Activated CD8-positive, alpha-beta memory T cell treated with anti-CD3 and anti-CD28 coated beads, Interleukin-2, amount 10 ng/mL, durations not matched to agents 7 days and 5 days (primary cell): ENCODE data around the gene UBXN10. TPM values are rescaled to one million over a fixed set of nuclear protein-coding genes. Genes with fewer than 3 reads are reported as not detected.
"Not testable (repeated sequence)": the region's sequence is repeated elsewhere in the genome, so short reads cannot be mapped to it uniquely, and the experiment has no call there.

ENCODE experiments used
- ATAC-seq: fragments of 150-1000 bp; cut with Tn5 transposase; one replicate; pipeline ENCODE4 v1.10.0; 2021; ENCODE audit warnings: moderate library complexity
- CTCF ChIA-PET: fragments of 350-600 bp; sonication (Branson Sonifier 250); formaldehyde crosslinking; loops from one replicate; lab custom pipeline; 2021; ENCODE audit warnings: antibody characterized with exemption; lab: Charles Lee
- DNase-seq: peaks from one replicate; pipeline ENCODE4 v3.0.0-alpha.2; 2020
- H3K27ac Mint-ChIP-seq: one replicate; pipeline ENCODE4 v1.8.0; 2021; ENCODE audit warnings: mild to moderate bottlenecking, mixed read lengths
- H3K27me3 Mint-ChIP-seq: one replicate; pipeline ENCODE4 v1.8.0; 2021; ENCODE audit warnings: mixed read lengths
- H3K36me3 Mint-ChIP-seq: one replicate; pipeline ENCODE4 v1.8.0; 2021; ENCODE audit warnings: mild to moderate bottlenecking, mixed read lengths
- H3K4me1 Mint-ChIP-seq: one replicate; pipeline ENCODE4 v1.8.0; 2021; ENCODE audit warnings: mixed read lengths
- H3K4me3 Mint-ChIP-seq: one replicate; pipeline ENCODE4 v1.8.0; 2021; ENCODE audit warnings: mild to moderate bottlenecking, moderate library complexity, mixed read lengths
- H3K9me3 Mint-ChIP-seq: one replicate; pipeline ENCODE4 v1.8.0; 2022; ENCODE audit warnings: low read depth, mixed read lengths
- total RNA-seq, 2 experiments: library from RNA; stranded (reverse); gene quantifications; one replicate each; pipeline ENCODE4 v1.2.3, GENCODE V29; 2021

The UBXN10 gene
- total RNA-seq, 2 experiments from 2014 or later, result 0.23 to 1.1 TPM

DNA sequence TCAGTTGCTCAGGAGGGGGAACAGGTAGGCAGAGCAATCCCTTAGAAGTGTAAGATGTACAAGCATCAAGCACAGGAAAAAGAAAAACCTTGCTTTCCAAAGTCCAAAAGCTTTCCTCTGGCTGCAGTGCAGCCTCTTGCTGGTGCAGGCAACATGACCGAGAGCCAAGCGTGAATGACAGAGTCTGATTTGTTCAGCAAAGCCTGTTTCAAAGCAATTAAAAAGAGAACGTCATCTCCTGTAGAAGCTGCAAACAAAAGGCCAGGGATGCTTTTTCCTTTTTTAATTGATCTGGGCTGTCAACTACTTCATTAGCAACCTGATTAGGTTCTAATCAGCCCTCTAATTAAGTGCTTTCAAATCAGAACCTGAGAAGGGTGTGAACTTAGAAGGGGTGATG, 38.6 kb downstream of the UBXN10 start:
- no peak overlapping the region for H3K4me3 Mint-ChIP-seq
- no peaks in the 10 kb centered on the region for H3K4me1 Mint-ChIP-seq
- no peak for ATAC-seq
- H3K36me3 Mint-ChIP-seq, result no peaks in the 10 kb centered on the region
- H3K27me3 Mint-ChIP-seq, result peaks cover 75% of the 10 kb centered on the region
- no peak overlapping the region for H3K27ac Mint-ChIP-seq
- DNase-seq, result no peak
- no peaks in the 10 kb centered on the region for H3K9me3 Mint-ChIP-seq
- CTCF ChIA-PET, result interaction anchor here (1.4 kb wide), 1 partner anchor 12 kb away, joined by 4 read pairs; no protein-coding TSS in a partner anchor

DNA sequence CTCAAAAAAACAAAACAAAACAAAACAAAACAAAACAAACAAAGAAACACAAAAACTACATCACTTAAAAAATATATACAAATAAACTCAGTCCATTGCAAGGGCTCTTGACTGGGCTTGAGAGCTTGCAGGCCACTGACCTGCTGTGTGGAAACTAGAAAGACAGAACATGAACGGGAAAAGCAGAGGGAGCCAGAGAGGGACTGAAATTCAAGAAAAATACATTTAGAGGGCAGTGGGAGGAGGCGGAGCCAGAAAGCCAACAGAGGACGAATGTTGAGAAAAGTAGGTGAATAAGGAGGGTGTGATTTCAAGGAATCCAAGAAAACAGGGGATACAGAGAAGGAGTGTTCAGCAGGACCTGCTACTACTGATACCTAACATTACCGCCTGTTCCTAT, 41.8 kb downstream of the UBXN10 start:
- Mint-ChIP-seq H3K4me1 (no peaks in the 10 kb centered on the region), H3K27me3 (peaks cover 74% of the 10 kb centered on the region), H3K27ac (no peak overlapping the region), H3K4me3 (no peak overlapping the region), H3K9me3 (no peaks in the 10 kb centered on the region), H3K36me3 (no peaks in the 10 kb centered on the region)
- ATAC-seq (no peak), DNase-seq (no peak)
- CTCF ChIA-PET, result interaction anchor here (0.9 to 1.8 kb wide), 2 partner anchors 15 to 32 kb away, joined by 3 to 8 read pairs; no protein-coding TSS in a partner anchor

DNA sequence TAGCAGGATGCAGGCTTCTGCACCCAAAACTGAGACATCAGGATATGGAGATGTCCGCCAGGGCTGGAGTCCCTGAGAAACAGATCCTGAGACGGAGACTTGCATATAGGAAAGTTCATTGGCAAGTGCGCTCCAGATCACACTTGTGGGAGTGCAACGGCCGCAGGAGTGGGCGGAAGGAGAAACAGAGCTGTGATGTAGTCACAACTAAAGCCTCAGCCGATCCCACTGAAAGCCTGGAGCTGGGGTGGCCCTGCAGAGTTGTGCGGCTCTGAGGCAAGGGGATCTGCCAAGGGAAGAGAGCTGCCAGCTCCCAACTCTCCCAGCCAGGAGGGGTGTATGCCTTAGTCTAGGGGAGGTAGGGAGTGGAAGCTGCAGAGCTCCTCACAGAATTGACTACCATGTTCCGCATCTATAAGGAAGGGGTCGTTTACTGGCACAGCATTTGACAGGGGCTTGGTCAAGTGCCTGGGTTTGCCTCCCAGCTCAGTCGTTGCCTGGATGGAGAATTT, 42.5 kb downstream of the UBXN10 start:
- no peak for DNase-seq
- no peak overlapping the region for H3K27ac Mint-ChIP-seq
- no peak for ATAC-seq
- no peaks in the 10 kb centered on the region for H3K4me1 Mint-ChIP-seq
- H3K9me3 Mint-ChIP-seq, result no peaks in the 10 kb centered on the region
- no peak overlapping the region for H3K4me3 Mint-ChIP-seq
- CTCF ChIA-PET, result interaction anchor here (0.9 to 1.8 kb wide), 2 partner anchors 16 to 33 kb away, joined by 3 to 8 read pairs; no protein-coding TSS in a partner anchor
- H3K36me3 Mint-ChIP-seq, result no peaks in the 10 kb centered on the region
- peaks cover 74% of the 10 kb centered on the region for H3K27me3 Mint-ChIP-seq

DNA sequence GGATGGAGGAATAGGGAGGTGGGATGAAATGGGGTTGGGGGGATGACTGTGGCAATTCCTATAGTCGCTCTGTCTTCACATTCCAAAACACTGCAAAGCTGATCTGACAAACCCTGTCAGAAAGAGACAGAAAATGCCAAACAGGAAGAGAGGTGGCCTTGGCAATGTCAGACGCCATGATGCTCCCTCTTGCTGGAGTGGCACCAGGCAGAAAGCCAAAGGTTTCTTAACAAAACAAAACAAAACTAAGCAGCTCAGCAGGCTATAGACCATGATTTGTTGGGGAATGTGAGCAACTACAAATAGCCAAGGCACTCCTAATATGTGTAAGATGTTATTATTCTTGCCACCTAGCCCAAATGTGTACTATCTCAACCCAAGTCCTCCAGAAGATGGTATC, 43.3 kb downstream of the UBXN10 start:
- H3K27me3 Mint-ChIP-seq, result peaks cover 76% of the 10 kb centered on the region

DNA sequence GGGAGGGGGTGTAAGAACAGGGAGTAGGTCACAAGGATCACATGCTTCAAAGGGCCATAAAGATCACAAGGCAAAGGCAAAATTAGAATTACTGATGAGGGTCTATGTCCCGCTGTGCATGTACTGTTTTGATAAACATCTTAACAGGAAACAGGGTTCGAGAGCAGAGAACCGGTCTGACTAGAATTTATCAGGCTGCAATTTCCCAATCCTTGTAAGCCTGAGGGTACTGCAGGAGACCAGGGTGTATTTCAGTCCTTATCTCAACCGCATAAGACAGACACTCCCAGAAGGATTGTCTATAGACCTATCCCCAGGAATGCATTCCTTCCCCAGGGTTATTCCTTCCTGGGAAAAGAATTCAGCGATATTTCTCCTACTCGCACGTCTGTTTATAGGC, 46.7 kb downstream of the UBXN10 start:
- H3K4me1 Mint-ChIP-seq, H3K4me3 Mint-ChIP-seq, H3K36me3 Mint-ChIP-seq, H3K27ac Mint-ChIP-seq, H3K9me3 Mint-ChIP-seq, DNase-seq, ATAC-seq, CTCF ChIA-PET: not testable (repeated sequence)
- H3K27me3 Mint-ChIP-seq, result peaks cover 74% of the 10 kb centered on the region

More for the DNA sequence above, 43.3 kb downstream of the UBXN10 start:
- CTCF ChIA-PET, result interaction anchor here (1.8 kb wide), 1 partner anchor 17 kb away, joined by 8 read pairs; no protein-coding TSS in a partner anchor
- no peak for ATAC-seq
- Mint-ChIP-seq H3K36me3 (no peaks in the 10 kb centered on the region), H3K9me3 (no peaks in the 10 kb centered on the region), H3K4me1 (no peaks in the 10 kb centered on the region), H3K4me3 (no peak overlapping the region), H3K27ac (no peak overlapping the region)
- no peak for DNase-seq

DNA sequence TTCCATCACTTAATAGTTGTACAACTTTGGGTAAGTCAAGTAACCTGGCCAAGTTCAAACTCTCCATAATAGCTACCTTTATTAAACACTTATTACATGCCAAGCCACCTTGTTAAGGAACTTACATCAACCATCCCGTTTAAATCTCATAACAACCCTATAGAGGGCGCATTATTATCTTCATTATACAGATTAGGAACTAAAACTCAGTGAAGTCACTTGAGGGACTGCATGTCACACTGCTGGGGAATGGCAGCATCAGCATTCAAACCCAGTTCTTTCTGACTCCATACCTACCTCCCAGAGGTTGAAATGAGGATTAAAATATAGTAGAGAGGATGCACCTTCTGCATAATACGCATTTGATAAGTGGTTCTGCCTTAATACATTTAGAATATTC, 47.5 kb downstream of the UBXN10 start:
- peaks cover 68% of the 10 kb centered on the region for H3K27me3 Mint-ChIP-seq
- no peak overlapping the region for H3K27ac Mint-ChIP-seq
- no peaks in the 10 kb centered on the region for H3K9me3 Mint-ChIP-seq
- no peaks in the 10 kb centered on the region for H3K36me3 Mint-ChIP-seq
- H3K4me3 Mint-ChIP-seq, result no peak overlapping the region
- no peaks in the 10 kb centered on the region for H3K4me1 Mint-ChIP-seq
- ATAC-seq (no peak), DNase-seq (no peak)
- CTCF ChIA-PET, result interaction anchor here (1.4 kb wide), 1 partner anchor 13 kb away, joined by 4 read pairs; no protein-coding TSS in a partner anchor

DNA sequence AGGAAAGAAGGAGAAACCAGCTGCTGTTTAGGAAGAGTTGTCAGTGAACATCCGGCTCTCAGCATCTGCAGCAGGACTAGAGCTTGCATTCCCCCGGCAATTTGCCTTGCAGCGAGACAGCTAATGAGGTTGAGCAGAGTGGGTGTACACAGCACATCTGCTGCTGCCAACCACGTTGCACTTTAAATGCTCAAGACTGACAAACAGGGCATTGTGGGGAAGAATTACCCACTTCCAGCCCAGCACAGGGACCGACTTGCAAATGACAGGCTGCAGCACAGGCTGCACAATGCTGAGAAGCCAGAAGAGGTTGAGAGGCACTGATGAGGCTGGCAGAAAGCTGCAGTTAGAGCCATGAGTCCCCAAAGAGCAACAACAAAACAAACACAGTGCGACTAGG, 48.0 kb downstream of the UBXN10 start:
- Mint-ChIP-seq H3K27ac (no peak overlapping the region), H3K27me3 (peaks cover 64% of the 10 kb centered on the region), H3K4me1 (no peaks in the 10 kb centered on the region), H3K4me3 (no peak overlapping the region), H3K36me3 (no peaks in the 10 kb centered on the region), H3K9me3 (no peaks in the 10 kb centered on the region)
- no peak for DNase-seq
- ATAC-seq, result no peak
- CTCF ChIA-PET, result interaction anchor here (1.4 kb wide), 1 partner anchor 13 kb away, joined by 4 read pairs; no protein-coding TSS in a partner anchor

DNA sequence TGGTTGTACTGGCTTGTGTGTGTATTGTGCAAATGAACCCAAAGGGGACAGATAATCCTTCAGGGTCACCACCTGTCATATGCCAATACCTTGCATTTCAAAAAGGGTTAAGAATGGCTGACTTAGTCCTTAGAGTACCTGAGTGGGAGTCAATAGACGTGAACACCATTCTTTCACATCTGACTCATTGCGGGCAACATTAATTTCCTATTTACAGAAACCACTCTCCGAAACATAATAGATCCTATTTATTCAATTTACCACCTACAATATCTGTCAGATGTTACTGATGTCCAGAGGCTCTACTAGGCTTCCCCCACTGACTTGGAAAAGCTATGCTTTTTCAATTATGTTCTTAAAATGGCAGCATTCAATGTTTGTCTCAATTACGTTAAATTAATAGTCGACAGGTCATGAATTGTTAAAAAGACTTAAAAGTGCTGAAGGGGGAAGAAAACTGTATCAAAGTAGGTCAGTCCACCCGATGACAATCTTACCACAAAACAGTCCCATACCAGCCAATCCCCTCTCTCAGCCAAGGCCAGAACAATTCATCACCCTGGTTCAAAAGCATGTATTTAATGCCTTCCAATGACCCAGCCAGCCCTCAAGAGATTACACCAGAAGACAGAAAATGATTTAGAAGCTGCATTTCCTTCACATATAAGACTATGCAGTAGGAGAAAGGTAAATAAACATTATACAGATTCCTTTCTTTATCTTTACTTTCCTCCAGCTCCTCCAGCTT, 49.1 kb downstream of the UBXN10 start:
- no peak overlapping the region for H3K27ac Mint-ChIP-seq
- H3K4me1 Mint-ChIP-seq, result no peaks in the 10 kb centered on the region
- H3K27me3 Mint-ChIP-seq, result peaks cover 62% of the 10 kb centered on the region
- ATAC-seq (no peak), DNase-seq (no peak)
- H3K9me3 Mint-ChIP-seq, result no peaks in the 10 kb centered on the region
- CTCF ChIA-PET, result interaction anchor here (0.6 to 0.9 kb wide), 3 partner anchors 17 to 69 kb away, joined by 3 read pairs; no protein-coding TSS in a partner anchor
- no peaks in the 10 kb centered on the region for H3K36me3 Mint-ChIP-seq
- no peak overlapping the region for H3K4me3 Mint-ChIP-seq

DNA sequence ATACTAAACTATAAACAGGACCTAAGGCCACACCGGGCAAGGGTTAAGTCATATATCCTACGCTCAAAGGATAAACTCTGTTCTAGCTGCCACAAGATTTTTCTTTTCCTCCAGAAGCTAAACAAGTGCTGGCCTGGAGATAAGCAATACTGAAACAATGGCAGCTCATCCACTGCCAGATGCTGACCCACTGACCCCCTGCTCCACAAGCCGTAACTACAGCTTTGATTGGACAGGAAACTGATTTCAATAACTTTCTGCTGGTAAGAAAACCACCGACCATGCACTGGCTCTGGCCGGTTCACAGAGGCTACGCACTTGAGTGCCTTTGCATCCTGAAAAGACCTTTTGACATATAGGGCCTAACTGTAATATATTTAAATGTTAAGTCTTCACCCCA, 51.8 kb downstream of the UBXN10 start:
- H3K4me1 Mint-ChIP-seq, result no peaks in the 10 kb centered on the region
- H3K27me3 Mint-ChIP-seq, result peaks cover 72% of the 10 kb centered on the region
- H3K9me3 Mint-ChIP-seq, result no peaks in the 10 kb centered on the region
- CTCF ChIA-PET, result no interaction called here
- no peak overlapping the region for H3K4me3 Mint-ChIP-seq
- ATAC-seq (no peak), DNase-seq (no peak)
- H3K27ac Mint-ChIP-seq, result no peak overlapping the region
- no peaks in the 10 kb centered on the region for H3K36me3 Mint-ChIP-seq

DNA sequence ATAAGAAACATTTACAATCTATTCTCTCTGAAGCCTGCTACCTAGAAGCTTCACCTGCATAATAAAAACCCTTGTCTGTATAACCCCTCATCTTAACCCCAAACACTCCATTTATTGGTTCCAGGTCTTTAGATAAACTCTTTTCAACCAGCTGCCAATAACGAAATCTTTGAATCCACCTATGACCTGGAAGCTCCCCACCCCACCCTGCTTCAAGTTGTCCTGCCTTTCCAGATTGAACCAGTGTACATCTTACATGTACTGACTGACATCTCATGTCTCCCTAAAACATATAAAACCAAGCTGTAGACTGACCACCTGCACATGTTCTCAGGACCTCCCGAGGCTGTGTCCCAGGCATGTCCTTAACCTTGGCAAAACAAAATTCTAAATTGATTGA, 54.1 kb downstream of the UBXN10 start:
- H3K27me3 Mint-ChIP-seq, result peaks cover 49% of the 10 kb centered on the region
- DNase-seq, result no peak
- H3K4me3 Mint-ChIP-seq, result no peak overlapping the region
- no peak for ATAC-seq
- CTCF ChIA-PET, result interaction anchor here (1.5 kb wide), 1 partner anchor 27 kb away, joined by 4 read pairs; no protein-coding TSS in a partner anchor
- H3K27ac Mint-ChIP-seq, result no peak overlapping the region
- no peaks in the 10 kb centered on the region for H3K36me3 Mint-ChIP-seq
- H3K4me1 Mint-ChIP-seq, result no peaks in the 10 kb centered on the region
- no peaks in the 10 kb centered on the region for H3K9me3 Mint-ChIP-seq

DNA sequence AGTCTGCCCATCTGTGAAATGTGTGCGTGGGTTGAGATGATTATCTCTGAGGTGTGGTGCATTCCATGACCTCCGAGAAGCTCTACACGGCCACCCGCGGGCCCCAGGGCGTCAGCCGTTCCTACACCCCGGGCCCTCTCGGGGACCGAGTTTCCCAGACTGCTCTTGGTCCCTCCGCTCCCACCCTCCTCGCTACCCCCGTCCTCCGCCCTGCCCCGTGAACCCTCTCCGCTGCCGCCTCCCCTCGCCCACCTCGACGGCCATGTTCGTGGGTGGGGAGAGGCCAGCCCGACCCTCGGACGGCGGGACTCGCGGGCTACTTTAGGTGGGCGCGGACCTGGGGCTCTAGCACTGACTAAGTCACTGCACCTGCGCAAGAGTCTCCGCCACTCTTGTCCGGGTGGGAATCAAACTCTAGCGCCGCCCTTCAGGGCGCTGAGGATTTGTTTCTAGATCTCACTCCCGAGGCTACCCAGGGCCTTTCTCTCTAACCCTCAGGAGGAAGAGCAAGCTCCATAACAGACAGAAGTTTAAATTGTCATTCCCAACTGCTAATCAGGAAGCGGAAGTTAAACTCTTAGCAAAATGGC, 57.1 kb downstream of the UBXN10 start:
- CTCF ChIA-PET, result no interaction called here
- H3K27me3 Mint-ChIP-seq, result peaks cover 25% of the 10 kb centered on the region
- no peak for ATAC-seq
- no peaks in the 10 kb centered on the region for H3K9me3 Mint-ChIP-seq
- no peak overlapping the region for H3K4me3 Mint-ChIP-seq
- H3K4me1 Mint-ChIP-seq, result no peaks in the 10 kb centered on the region
- no peak for DNase-seq
- no peak overlapping the region for H3K27ac Mint-ChIP-seq
- no peaks in the 10 kb centered on the region for H3K36me3 Mint-ChIP-seq
